GM21786 (cell line): ENCODE data around the gene ALK.

Experiments
- ATAC-seq: cut with Tn5 transposase; IDR thresholded peaks from one replicate; pipeline ENCODE4 v1.9.1; 2021; ENCODE audit not compliant: unreplicated experiment

The ALK gene

DNA sequence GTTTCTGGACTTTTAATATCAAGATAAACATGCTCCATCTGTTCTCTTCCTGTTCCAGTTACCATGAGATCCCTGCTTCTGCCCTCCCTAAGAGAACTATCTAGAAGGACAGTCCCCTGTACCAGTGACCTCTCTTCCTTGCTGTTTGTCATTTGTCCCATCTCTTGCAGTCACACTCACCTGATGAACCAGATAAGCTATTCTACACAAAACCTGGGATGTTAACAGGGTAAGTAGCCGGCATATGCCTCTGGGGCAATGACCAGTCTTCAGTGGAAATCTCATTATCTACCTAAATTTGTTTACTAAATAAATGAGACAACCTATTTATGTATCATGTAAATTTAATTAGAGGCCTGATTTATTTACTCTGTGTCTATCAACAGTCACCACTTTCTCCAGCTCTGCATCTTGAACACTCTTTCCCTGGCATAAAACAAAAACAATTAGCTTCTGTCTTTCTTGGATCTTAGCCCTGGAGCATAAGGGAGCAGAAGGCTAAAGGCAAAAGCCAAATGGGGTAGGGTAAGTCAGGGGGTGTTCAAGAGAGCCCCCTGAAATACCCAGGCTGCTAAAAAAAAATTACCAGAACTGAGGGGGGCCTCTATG lies 337.7 kb downstream of the ALK start:
- no peak for ATAC-seq

DNA sequence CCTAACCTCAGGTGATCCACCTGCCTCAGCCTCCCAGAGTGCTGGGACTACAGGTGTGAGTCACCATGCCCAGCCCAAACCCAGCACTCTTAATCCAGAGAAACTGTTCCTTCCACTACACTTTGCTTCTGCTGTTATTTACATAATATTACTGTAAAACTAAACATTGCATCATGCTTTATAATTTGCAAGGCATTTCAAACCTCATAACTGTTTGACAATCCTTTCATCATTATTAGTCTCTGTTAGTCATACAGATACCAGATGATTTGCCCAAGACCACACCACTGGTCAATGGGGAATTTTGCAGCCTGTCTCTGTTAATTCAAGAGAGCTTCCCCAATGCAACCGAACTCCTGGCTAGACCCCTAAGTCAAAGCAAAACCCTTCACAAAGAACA lies 338.3 kb downstream of the ALK start:
- no peak for ATAC-seq

DNA sequence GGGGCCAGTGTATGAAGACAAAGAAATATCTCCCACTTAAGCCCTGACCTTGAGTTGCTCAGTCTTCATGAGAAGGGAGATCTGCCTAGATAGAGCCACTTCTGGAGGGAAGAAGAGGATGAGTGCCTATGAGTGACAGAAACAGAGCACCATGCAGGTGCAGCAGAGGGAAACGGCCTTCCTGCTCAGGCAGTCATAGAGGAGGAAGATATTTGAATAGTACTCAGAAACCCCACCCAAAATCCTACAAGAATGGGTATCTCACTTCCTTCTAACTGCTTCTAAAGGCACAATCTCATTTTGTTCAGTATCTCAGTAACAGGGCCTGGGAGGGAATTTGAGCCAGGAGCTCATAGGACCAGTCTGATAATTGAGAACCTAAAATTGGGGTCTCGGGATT lies 339.3 kb downstream of the ALK start:
- ATAC-seq, result no peak

- ATAC-seq, result no peak
These were observed 341.2 kb downstream of the ALK start for GRCh38 chr2:29580223-29580622.

DNA sequence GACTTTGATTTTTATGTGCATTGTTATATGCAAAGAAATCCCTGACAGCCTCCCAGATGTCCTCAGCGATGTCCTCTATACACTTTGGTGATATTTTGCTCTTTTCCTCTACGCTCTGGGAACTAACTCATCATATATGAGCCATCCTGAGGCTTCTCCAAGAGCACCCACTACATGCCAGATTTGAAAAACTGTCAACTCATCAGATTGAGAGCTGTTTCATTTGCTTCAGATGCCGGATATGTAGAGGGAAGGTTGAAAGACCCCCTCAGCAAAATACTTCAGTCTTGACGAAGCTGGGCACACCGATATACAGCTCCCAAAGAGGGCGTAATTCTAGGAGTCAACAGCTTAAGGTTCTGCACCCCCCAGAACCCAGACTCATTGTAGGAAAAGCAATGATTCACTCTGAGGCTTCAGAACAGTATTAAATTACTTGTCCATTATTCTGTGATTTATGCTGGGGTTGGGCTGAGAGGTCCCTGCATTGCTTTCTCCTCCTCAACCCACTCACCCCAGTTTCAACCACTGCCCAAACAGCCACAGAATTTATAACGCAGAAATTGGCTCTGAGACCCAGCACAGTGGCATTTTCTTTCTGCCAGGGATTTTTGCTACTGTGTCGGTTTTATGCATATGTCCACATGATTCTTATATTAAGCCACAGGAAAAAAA lies 341.8 kb downstream of the ALK start:
- no peak for ATAC-seq

DNA sequence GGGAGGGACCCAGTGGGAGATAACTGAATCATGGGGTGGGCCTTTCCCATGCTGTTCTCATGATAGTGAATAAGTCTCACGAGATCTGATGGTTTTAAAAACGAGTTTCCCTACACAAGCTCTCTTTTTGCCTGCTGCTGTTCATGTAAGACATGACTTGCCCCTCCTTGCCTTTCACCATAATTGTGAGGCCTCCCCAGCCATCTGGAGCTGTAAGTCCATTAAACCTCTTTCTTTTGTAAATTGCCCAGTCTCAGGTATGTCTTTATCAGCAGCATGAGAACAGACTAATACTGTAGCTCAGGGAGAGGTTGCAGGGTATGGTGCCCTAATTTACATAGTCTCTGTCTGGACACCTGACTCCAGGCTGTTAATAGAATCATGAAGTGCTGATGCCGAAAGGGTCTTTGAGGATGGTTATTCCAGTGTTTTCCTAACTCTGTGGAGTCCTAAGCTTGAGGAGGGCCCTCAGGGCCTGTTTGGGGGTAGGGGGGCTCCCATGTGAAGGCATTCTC lies 343.2 kb downstream of the ALK start:
- no peak for ATAC-seq

DNA sequence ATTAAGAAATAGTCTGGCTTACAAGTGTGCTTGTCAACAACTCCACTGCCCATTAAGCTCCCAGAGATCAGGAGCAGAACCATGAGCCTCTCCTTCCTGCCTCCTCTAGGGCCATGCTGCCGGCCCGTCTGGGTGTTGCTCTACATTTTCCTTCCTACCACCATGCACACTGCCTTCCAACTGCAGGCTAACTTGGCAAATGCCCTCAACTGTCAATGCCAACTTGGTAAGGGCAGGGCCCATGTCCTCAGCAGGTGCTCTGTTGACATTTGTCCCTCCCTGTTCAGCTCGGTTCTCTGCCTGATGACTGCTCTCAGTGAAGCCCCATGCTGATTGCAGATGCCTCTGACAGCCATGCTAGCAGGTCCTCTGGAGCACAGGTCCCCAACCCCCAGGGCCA lies 345.2 kb downstream of the ALK start:
- ATAC-seq, result no peak

DNA sequence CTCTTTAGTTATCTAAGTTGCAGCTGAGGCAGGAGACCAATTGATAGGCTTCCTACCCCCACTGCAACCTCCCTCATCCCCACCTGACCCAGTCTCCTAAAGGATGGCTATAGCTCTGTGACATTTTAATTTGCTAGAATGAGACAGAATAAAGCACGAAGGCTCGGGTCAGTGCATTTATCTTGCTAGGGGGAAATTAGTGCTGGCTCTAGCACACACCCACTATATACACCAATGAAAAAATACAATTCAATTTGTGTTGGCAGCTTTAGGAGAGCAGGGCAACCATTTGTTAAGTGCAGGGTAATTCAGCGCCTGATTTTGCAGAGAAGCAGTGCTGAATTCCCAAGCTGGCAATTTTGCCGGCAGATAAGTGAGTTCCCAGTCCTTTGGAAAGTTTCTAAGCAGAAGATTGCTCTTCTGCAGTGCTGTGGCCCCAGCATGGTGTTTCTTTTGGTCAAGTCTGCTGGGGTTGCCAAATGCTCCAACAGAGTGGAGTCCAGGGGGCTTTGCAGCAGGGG lies 346.0 kb downstream of the ALK start:
- ATAC-seq, result no peak

GRCh38 chr2:29573612-29574011 lies 347.8 kb downstream of the ALK start:
- no peak for ATAC-seq

- ATAC-seq, result no peak
These were observed 348.2 kb downstream of the ALK start for GRCh38 chr2:29573147-29573546.

GRCh38 chr2:29570539-29570938 lies 350.8 kb downstream of the ALK start:
- no peak for ATAC-seq

- no peak for ATAC-seq
These were observed 353.4 kb downstream of the ALK start for GRCh38 chr2:29567906-29568520.

GRCh38 chr2:29563697-29564096 lies 357.7 kb downstream of the ALK start:
- no peak for ATAC-seq

DNA sequence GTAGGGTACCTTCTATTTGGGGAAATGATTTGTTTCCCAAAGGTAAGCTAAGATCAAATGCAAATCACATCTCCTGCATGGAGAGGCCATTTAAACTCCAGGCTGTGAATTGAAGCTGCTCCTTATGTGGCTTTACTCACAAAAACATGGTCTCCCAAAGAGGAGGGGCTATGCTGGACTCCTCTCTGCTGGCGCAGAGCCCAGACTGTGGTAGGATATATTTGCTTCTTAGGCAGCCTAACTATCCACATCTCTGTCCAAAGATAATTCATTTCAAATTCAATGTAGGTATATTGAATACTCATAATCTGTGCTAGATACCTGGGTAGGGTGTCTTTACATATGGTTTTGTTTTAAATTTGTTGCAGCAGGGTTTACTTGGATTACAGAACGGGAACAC lies 358.5 kb downstream of the ALK start:
- no peak for ATAC-seq

DNA sequence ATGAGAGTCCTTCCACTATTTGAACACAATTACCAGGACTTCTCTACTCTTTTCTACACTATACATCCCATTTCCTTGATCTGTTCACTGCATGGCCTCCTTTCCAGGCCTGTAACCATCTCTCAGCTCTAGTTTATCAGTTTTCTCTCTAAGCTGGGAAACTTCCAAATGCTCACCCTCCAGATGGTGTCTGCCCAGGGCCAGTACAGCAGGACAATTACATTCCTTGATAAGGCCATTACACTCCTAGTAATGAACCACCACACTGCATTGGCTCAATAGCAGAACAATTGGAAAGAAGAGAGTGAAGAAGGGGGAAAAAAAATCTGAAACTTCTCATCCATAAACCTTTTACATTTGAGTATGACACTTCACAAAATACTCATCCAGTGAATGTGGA lies 359.1 kb downstream of the ALK start:
- ATAC-seq, result no peak

DNA sequence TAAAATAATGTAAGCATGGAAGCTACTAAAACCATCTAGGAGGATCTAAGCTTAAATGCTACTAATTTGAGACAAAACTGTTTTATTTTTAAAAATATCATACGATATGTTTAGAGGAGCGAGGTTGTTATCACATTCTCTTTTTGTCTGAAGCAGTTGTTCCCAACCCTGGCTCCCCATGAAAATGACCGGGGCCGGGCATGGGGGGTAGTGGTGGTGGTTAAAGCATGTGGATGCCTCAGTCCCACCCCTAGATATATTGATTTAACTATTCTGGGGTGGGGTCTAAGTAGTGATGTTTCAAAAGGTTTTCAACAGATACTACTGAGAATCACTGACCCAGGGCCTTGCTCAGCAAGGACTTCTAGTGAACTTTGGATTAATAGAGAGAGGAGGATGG lies 359.8 kb downstream of the ALK start:
- ATAC-seq, result no peak

DNA sequence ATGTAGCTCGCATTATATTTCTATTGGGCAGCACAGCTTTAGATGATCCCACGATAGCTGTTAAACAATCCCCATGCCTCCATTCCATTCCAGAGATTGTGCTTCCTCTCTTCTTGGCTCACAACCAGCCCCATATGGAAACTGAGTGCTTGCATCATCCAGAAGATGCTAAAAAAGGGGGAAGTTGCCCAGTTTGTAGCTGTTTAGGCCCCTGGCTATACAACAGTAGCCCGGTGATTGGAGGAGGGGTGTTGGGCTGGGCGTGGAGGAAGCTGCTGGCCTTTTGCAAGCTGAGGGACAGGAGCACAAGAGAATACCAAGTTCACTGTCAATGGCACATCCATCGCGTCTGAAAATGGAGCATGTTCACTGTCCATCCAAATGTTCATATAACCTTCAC lies 360.2 kb downstream of the ALK start:
- no peak for ATAC-seq

- no peak for ATAC-seq
These were observed 360.8 kb downstream of the ALK start for GRCh38 chr2:29560566-29560965.

- no peak for ATAC-seq
These were observed 361.4 kb downstream of the ALK start for GRCh38 chr2:29560030-29560429.

- ATAC-seq, result no peak
These were observed 361.8 kb downstream of the ALK start for GRCh38 chr2:29559578-29559977.

DNA sequence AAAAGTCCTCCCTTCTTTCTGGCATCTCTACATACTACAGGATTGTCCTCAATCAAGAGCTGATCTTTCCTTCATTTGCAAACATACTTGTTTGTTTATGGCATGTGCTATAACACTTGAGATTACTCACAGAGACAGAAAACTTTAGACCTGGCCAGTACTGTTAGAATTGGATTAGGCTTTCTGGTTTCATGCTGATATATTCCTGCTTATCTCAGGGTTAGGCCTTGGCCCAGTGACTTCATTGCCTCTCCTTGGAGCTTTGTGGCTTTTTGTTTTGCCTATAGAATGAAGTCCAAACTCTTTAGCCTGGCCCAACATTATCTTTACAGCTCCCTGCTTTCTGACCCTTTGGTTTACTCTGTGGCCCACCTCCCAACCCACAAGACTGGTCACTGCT lies 363.3 kb downstream of the ALK start:
- no peak for ATAC-seq

DNA sequence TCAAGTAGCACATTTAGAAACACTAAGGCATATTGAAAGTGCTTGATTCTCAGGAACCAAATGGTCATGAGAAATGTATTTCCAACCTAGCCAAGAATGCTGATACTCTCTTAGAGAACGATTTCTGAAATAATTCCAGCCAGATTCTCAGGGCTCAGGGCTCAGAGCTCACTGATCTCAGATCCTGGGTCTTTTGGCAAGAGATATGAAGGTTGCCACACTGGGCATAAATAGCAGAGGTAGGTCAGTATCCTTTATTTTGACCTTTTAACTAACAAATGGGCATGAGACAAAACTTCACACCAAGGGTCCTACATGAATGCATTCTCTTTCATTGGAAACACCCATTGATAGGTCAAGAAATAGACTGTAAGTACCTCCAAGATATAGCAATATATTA lies 364.1 kb downstream of the ALK start:
- no peak for ATAC-seq
